ENCODE data around the gene RILPL1.
"Not testable (repeated sequence)": the region's sequence is repeated elsewhere in the genome, so short reads cannot be mapped to it uniquely, and the experiment has no call there.

RILPL1 gene

DNA sequence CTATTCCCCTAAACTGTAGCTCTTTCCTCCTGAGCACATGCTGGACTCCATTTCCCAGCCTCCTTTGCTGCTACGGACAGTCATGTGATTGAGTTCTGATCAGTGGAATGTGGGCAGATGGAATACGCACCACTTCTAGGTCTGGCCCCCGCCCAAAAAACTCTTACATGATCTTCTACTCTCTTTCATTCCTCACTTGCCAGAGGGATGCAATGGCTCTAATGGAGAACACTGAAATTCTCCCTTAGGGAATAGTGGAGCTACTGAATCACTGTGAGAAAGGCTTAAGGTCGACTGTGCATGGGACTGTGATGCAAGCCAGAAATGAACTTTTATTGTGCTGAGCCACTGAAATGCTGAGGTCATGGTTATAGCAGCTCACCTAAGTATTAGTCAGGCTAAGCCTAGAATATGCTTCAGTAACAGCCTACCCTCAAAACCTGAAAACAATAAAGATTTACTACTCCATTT is 37.9 kb upstream of the RILPL1 start:
- peak; percentile 82 for DNase-seq (ENCODE audit: low read depth)
- TF ChIP-seq, protein P1, sequence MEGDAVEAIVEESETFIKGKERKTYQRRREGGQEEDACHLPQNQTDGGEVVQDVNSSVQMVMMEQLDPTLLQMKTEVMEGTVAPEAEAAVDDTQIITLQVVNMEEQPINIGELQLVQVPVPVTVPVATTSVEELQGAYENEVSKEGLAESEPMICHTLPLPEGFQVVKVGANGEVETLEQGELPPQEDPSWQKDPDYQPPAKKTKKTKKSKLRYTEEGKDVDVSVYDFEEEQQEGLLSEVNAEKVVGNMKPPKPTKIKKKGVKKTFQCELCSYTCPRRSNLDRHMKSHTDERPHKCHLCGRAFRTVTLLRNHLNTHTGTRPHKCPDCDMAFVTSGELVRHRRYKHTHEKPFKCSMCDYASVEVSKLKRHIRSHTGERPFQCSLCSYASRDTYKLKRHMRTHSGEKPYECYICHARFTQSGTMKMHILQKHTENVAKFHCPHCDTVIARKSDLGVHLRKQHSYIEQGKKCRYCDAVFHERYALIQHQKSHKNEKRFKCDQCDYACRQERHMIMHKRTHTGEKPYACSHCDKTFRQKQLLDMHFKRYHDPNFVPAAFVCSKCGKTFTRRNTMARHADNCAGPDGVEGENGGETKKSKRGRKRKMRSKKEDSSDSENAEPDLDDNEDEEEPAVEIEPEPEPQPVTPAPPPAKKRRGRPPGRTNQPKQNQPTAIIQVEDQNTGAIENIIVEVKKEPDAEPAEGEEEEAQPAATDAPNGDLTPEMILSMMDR (IDR thresholded peaks at IDR 0.05; ENCODE audit: low read length, missing control alignments): no peak
- H3K4me3 ChIP-seq (replicated peaks; ENCODE audit: low read depth, low read length): no peak overlapping the region

DNA sequence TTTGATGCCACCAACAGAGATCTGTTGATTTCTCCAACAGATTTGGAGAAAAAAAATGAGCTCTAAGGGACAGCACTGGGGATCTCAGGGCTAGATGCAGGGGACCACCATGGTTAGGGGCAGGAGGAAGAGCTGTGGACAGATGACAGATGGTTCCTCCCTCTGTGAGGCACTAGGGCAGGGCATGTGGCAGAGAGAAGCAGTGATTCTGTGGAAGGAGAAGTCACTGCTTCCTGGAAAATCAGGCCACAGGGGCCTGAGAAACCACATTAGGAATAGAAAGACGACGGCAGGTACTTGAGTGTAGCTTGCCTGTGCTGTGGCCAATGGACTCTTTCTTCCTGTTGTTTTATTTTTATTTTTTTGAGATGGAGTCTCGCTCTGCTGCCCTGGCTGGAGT is 25.9 kb upstream of the RILPL1 start:
- DNase-seq (ENCODE audit: low read depth): no peak
- TF ChIP-seq, protein P1 (IDR thresholded peaks at IDR 0.05; ENCODE audit: low read length, missing control alignments): no peak
- no peak overlapping the region for H3K4me3 ChIP-seq (replicated peaks; ENCODE audit: low read depth, low read length)

DNA sequence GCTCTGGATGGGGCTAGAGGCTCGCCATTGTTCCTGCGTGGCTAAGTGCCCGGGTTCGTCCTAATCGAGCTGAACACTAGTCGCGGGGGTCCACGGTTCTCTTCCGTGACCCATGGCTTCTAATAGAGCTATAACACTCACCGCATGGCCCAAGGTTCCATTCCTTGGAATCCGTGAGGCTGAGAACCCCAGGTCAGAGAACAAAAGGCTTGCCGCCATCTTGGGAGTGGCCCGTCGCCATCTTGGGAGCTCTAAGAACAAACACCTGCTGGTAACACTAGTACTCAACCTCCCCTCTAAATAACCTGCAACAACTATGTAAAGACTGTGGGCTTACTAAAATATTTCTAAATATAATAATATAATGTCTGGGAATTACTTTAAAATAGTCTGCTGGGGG is 25.0 kb upstream of the RILPL1 start:
- not testable (repeated sequence) for H3K4me3 ChIP-seq (replicated peaks; ENCODE audit: low read depth, low read length); DNase-seq (ENCODE audit: low read depth)

DNA sequence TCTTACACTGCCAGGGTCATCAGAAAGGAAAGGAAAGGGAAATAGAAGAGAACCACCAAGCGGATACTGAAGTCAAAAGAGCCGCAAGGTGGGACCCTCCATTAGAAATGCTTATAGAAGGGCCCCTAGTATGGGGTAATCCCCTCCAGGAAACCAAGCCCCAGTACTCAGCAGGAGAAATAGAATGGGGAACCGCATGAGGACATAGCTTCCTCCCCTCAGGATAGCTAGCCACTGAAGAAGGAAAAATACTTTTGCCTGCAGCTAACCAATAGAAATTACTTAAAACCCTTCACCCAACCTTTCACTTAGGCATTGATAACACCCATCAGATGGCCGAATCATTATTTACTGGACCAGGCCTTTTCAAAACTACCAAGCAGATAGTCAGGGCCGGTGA is 21.3 kb upstream of the RILPL1 start:
- not testable (repeated sequence) for DNase-seq (ENCODE audit: low read depth); H3K4me3 ChIP-seq (replicated peaks; ENCODE audit: low read depth, low read length)

DNA sequence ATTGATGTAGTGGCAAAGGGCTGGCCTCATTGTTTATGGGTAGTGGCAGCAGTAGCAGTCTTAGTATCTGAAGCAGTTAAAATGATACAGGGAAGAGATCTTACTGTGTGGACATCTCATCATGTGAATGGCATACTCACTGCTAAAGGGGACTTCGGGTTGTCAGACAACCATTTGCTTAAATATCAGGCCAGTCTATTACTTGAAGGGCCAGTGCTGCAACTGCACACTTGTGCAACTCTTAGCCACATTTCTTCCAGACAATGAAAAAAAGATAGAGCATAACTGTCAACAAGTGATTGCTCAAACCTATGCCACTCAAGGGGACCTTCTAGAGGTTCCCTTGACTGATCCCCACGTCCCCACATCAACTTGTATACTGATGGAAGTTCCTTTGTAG is 20.6 kb upstream of the RILPL1 start:
- not testable (repeated sequence) for DNase-seq (ENCODE audit: low read depth); H3K4me3 ChIP-seq (replicated peaks; ENCODE audit: low read depth, low read length)

DNA sequence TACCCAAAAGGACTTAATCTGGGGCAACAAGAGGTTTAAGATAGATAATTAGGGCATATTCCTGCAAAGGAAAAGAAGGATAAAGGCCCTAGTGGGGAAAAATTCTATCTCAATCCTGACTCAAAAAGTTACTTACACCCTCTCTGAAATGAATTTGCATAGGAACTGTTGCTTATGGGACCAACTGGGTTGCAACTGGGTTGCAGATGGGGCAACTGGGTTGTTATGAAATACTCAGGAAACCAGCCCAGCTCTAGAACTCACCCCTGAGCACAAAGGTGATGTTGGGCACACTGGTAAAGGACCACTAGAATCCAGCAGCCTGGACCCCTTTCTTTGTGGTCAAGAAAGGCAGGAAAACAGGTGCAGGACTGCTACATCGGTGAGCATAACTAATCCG is 17.2 kb upstream of the RILPL1 start:
- TF ChIP-seq, protein P1 (IDR thresholded peaks at IDR 0.05; ENCODE audit: low read length, missing control alignments): no peak
- no peak for DNase-seq (ENCODE audit: low read depth)
- H3K4me3 ChIP-seq (replicated peaks; ENCODE audit: low read depth, low read length): no peak overlapping the region

DNA sequence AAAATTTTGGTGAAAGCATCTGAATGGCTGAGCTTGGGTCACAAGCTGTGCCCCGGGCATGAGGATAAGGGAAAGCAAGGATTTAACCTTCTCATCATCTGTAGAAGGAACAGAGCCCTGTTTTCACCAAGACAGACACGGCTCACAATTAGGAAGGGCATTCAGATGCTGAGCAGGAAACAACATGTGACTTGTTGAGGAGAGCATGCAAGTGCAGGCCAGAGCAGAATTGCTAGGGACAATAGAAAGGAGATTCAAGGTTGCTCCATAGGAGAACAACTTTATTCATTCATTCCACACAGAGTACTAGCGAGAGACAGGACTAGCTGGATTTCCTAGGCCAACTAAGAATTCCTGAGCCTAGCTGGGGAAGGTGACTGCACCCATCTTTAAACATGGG is 14.6 kb upstream of the RILPL1 start:
- TF ChIP-seq, protein P1 (IDR thresholded peaks at IDR 0.05; ENCODE audit: low read length, missing control alignments): no peak
- DNase-seq (ENCODE audit: low read depth): no peak
- H3K4me3 ChIP-seq (replicated peaks; ENCODE audit: low read depth, low read length): no peak overlapping the region

DNA sequence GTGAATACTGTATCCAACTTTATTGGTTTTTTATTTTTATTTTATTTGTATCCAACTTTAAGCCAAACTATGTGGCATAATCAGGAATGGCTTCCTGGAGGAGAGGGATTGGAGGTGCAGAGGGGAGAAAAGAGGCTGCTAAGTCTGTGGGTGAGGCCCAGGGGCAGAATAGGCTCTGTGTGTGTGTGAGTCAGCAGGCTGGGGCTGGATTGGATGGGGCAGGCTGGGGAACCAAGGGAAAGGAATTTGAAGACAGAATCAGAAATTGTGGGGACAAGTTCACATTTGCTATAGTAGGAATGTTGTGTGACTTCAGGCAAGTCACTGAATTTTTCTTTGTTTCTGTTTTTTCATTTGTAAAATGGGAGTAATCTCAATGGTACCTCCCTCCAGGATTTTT is 12.8 kb upstream of the RILPL1 start:
- DNase-seq (ENCODE audit: low read depth): no peak
- no peak overlapping the region for H3K4me3 ChIP-seq (replicated peaks; ENCODE audit: low read depth, low read length)
- TF ChIP-seq, protein P1 (IDR thresholded peaks at IDR 0.05; ENCODE audit: low read length, missing control alignments): no peak

DNA sequence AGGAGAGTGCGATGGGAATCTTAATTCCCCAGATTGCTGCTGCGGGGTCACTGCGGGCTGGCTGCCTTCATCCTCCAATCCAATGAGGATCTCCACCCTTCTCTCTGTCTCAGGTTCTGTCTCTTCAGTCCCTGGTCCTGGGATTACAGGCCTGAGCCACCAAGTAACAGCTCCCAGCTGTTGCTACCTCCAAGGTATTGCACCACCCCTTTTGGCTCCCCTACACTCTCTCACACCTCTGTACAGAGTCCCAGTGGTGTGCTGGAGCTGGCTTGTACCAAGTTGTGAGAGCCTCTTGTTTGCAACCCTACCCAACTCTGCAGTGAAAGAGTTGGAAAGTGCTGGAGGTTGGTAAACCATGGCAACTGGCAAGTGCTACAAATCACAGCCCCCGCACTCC is 10.0 kb upstream of the RILPL1 start:
- TF ChIP-seq, protein P1 (IDR thresholded peaks at IDR 0.05; ENCODE audit: low read length, missing control alignments): no peak
- no peak overlapping the region for H3K4me3 ChIP-seq (replicated peaks; ENCODE audit: low read depth, low read length)
- no peak for DNase-seq (ENCODE audit: low read depth)
